ENCODE results near the gene ZNF787.

The ZNF787 gene

DNA sequence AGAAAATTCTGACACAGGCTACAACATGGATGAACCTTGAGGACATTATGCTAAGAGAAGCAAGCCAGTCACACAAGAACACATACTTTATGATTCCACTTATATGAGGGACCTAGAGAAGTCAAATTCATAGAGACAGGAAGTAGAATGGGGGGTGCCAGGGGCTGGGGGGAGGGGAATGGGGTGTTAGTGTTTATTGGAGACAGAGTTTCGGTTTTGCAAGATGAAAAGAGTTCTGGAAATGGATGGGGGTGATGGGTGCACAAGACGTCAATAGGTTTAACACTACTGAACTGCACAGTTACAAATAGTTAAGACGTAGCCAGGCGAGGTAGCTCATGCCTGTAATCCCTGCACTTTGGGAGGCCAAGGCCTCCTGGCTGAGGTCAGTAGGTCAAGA is 3.5 kb upstream of the ZNF787 start:
- H3K9ac ChIP-seq (ENCODE audit: low read depth, low read length, poor library complexity, severe bottlenecking) = no peak overlapping the region
- no peaks in the 10 kb centered on the region for H3K9me2 ChIP-seq (replicated peaks; ENCODE audit: low read depth, low read length)
- H3K9me3 ChIP-seq (ENCODE audit: insufficient read depth, low read depth, low read length) = no peaks in the 10 kb centered on the region
- peaks cover 8% of the 10 kb centered on the region for H3K4me1 ChIP-seq (ENCODE audit: insufficient read depth, low read length, poor library complexity, severe bottlenecking)
- H3K79me2 ChIP-seq (ENCODE audit: insufficient read depth, low read length) = peaks cover 8% of the 10 kb centered on the region
- no peak overlapping the region for H3K4me3 ChIP-seq (ENCODE audit: low read length, poor library complexity, severe bottlenecking)
- TF ChIP-seq EZH2phosphoT487 (IDR thresholded peaks at IDR 0.05; ENCODE audit: borderline replicate concordance) = no peak
- no peak overlapping the region for H2AFZ ChIP-seq (ENCODE audit: low read length)
- no peaks in the 10 kb centered on the region for H3F3A ChIP-seq (ENCODE audit: low read depth)
- H3K36me3 ChIP-seq (ENCODE audit: insufficient read depth, low read length) = no peaks in the 10 kb centered on the region
- no peaks in the 10 kb centered on the region for H3K27me3 ChIP-seq (ENCODE audit: insufficient read depth, low read length, poor library complexity, severe bottlenecking)
- H4K20me1 ChIP-seq (ENCODE audit: insufficient read depth, low read length, poor library complexity, severe bottlenecking) = peaks cover 6% of the 10 kb centered on the region
- H3K4me2 ChIP-seq (ENCODE audit: low read depth, low read length, poor library complexity, severe bottlenecking) = no peak overlapping the region

DNA sequence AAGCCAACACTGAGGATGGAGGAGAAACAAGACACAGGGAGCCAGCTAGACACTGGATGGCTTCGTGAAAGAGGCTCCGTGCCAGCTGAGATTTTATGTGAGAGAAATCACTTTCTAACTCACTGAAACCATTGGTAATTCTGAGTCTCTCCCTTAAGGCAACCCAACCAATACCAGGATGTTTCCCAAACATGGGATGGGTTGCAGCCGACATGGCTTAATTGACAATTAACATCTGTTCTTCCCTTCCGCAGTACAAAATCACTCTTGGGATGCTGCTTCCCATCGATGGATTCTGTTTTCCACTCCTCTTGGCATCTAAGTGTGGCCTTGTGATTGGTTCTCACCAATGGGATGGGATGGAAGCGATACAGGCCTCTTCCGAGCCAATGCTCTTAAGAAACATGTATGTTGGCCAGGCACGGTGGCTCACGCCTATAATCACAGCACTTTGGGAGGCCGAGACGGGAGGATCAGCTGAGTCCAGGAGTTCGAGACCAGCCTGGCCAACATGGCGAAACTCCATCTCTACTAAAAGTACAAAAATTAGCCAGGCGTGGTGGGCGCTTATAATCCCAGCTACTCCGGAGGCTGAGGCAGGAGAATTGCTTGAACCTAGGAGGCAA is 2.3 kb upstream of the ZNF787 start:
- no peak overlapping the region for H2AFZ ChIP-seq (ENCODE audit: low read length)
- peaks cover 20% of the 10 kb centered on the region for H3K4me1 ChIP-seq (ENCODE audit: insufficient read depth, low read length, poor library complexity, severe bottlenecking)
- H3K79me2 ChIP-seq (ENCODE audit: insufficient read depth, low read length) = peaks cover 20% of the 10 kb centered on the region
- no peak overlapping the region for H3K4me3 ChIP-seq (ENCODE audit: low read length, poor library complexity, severe bottlenecking)
- no peak overlapping the region for H3K9ac ChIP-seq (ENCODE audit: low read depth, low read length, poor library complexity, severe bottlenecking)
- H3K9me2 ChIP-seq (replicated peaks; ENCODE audit: low read depth, low read length) = no peaks in the 10 kb centered on the region
- TF ChIP-seq, protein P1, sequence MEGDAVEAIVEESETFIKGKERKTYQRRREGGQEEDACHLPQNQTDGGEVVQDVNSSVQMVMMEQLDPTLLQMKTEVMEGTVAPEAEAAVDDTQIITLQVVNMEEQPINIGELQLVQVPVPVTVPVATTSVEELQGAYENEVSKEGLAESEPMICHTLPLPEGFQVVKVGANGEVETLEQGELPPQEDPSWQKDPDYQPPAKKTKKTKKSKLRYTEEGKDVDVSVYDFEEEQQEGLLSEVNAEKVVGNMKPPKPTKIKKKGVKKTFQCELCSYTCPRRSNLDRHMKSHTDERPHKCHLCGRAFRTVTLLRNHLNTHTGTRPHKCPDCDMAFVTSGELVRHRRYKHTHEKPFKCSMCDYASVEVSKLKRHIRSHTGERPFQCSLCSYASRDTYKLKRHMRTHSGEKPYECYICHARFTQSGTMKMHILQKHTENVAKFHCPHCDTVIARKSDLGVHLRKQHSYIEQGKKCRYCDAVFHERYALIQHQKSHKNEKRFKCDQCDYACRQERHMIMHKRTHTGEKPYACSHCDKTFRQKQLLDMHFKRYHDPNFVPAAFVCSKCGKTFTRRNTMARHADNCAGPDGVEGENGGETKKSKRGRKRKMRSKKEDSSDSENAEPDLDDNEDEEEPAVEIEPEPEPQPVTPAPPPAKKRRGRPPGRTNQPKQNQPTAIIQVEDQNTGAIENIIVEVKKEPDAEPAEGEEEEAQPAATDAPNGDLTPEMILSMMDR (conservative IDR thresholded peaks at IDR 0.05; ENCODE audit: low read length) = no peak
- TF ChIP-seq EZH2phosphoT487 (IDR thresholded peaks at IDR 0.05; ENCODE audit: borderline replicate concordance) = no peak
- peaks cover 18% of the 10 kb centered on the region for H4K20me1 ChIP-seq (ENCODE audit: insufficient read depth, low read length, poor library complexity, severe bottlenecking)
- H3K9me3 ChIP-seq (ENCODE audit: insufficient read depth, low read depth, low read length) = no peaks in the 10 kb centered on the region
- H3F3A ChIP-seq (ENCODE audit: low read depth) = no peaks in the 10 kb centered on the region
- no peaks in the 10 kb centered on the region for H3K27me3 ChIP-seq (ENCODE audit: insufficient read depth, low read length, poor library complexity, severe bottlenecking)
- H3K36me3 ChIP-seq (ENCODE audit: insufficient read depth, low read length) = no peaks in the 10 kb centered on the region
- H3K4me2 ChIP-seq (ENCODE audit: low read depth, low read length, poor library complexity, severe bottlenecking) = no peak overlapping the region

DNA sequence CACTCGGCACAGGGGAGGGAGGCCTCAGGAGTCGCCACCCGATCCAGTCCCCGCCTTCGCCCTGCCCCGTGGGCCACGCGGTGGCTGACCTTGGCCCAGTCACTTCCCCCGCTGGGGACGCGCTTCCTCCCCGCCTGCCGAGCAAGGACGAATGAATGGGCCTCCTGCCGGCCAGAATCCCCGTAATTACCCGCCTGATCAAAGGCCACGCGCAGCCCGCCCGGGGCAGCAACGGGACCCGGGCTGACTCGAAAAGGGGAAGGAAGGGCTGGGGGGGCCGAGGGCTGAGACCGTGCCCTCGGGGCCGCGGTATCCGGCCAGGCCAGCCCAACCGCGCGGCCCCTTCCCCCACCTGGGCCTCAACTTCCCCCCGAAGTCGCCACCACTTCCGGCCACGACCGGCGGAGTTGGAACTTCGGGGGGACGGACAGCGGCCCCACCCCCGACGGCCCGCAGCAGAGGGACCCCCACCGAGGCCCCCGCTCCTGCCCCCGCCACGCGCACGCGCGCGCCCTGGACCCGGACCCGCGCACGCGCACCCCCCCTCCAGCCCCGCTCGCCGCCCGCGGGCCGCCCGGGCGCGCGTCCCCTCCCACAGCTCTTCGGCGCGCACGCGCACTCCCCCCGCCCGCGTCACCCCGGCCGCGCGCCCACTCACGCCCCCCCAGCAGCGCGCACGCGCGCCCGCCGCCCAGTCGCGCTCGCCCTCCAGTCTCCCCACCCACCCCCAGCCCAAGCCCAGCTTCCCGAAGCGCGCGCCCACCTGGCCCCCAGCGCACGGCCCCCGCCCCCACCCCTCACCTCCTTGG is 520 bp downstream of the ZNF787 start:
- Histone ChIP-seq H4K20me1 (ENCODE audit: insufficient read depth, low read length, poor library complexity, severe bottlenecking) (peaks cover 42% of the 10 kb centered on the region), H3K4me3 (ENCODE audit: low read length, poor library complexity, severe bottlenecking) (peak overlapping the region; percentile 99), H2AFZ (ENCODE audit: low read length) (peak overlapping the region; percentile 76), H3K4me2 (ENCODE audit: low read depth, low read length, poor library complexity, severe bottlenecking) (peak overlapping the region; percentile 96), H3K36me3 (ENCODE audit: insufficient read depth, low read length) (no peaks in the 10 kb centered on the region), H3K27me3 (ENCODE audit: insufficient read depth, low read length, poor library complexity, severe bottlenecking) (no peaks in the 10 kb centered on the region), H3K79me2 (ENCODE audit: insufficient read depth, low read length) (peaks cover 47% of the 10 kb centered on the region), H3K4me1 (ENCODE audit: insufficient read depth, low read length, poor library complexity, severe bottlenecking) (peaks cover 25% of the 10 kb centered on the region), H3K9me2 (replicated peaks; ENCODE audit: low read depth, low read length) (no peaks in the 10 kb centered on the region), H3F3A (ENCODE audit: low read depth) (no peaks in the 10 kb centered on the region), H3K9me3 (ENCODE audit: insufficient read depth, low read depth, low read length) (no peaks in the 10 kb centered on the region), H3K9ac (ENCODE audit: low read depth, low read length, poor library complexity, severe bottlenecking) (peak overlapping the region; percentile 97)
- no peak for TF ChIP-seq EZH2phosphoT487 (IDR thresholded peaks at IDR 0.05; ENCODE audit: borderline replicate concordance)
- TF ChIP-seq, protein P1 (conservative IDR thresholded peaks at IDR 0.05; ENCODE audit: low read length) = peak; percentile 19; the same call in 1 of the 2 replicates

Measured in Loucy (cell line).